ENCODE measurements around the gene CPPED1.

CPPED1 gene

DNA sequence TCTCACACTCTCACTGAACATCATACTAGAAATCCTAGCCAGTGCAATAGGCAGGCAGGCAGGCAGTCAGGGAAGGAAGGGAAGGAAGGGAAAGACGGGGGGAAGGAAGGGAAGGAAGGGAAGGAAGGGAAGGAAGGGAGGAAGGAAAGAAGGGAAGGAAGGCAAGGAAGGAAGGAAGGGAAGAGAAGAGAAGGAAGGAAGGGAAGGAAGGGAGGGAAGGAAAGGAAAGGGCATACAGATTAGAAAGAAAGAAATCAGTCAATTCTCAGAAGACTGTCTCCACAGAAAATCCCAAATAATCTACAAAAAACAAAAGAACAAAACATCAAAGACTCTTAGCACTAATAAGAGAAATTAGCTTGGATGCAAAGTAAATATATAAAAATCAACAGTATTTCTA lies 93.9 kb downstream of the CPPED1 start:
- no peaks in the 10 kb centered on the region for H3K36me3 ChIP-seq (ENCODE audit: control insufficient read depth, low read length)
- no peaks in the 10 kb centered on the region for H3K9me2 ChIP-seq (replicated peaks; ENCODE audit: control insufficient read depth, low read length)
- H3K79me2 ChIP-seq (ENCODE audit: control insufficient read depth, low read length) = no peaks in the 10 kb centered on the region
- H3K27me3 ChIP-seq (ENCODE audit: control insufficient read depth, low read length) = no peaks in the 10 kb centered on the region
- no peak overlapping the region for H3K4me3 ChIP-seq (ENCODE audit: low read length)
- H3K4me2 ChIP-seq (ENCODE audit: low read length) = no peak overlapping the region
- H3K4me1 ChIP-seq (ENCODE audit: control insufficient read depth, low read length) = peaks cover 8% of the 10 kb centered on the region; the same call in 1 of the 2 replicates
- H4K20me1 ChIP-seq (ENCODE audit: control insufficient read depth, insufficient read depth, low read depth, low read length) = no peaks in the 10 kb centered on the region
- no peak overlapping the region for H3K27ac ChIP-seq (ENCODE audit: low read depth, low read length)
- no peaks in the 10 kb centered on the region for H3K9me3 ChIP-seq (ENCODE audit: control insufficient read depth, insufficient read depth, low read length)
- TF ChIP-seq, protein P1, sequence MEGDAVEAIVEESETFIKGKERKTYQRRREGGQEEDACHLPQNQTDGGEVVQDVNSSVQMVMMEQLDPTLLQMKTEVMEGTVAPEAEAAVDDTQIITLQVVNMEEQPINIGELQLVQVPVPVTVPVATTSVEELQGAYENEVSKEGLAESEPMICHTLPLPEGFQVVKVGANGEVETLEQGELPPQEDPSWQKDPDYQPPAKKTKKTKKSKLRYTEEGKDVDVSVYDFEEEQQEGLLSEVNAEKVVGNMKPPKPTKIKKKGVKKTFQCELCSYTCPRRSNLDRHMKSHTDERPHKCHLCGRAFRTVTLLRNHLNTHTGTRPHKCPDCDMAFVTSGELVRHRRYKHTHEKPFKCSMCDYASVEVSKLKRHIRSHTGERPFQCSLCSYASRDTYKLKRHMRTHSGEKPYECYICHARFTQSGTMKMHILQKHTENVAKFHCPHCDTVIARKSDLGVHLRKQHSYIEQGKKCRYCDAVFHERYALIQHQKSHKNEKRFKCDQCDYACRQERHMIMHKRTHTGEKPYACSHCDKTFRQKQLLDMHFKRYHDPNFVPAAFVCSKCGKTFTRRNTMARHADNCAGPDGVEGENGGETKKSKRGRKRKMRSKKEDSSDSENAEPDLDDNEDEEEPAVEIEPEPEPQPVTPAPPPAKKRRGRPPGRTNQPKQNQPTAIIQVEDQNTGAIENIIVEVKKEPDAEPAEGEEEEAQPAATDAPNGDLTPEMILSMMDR (IDR thresholded peaks at IDR 0.05; ENCODE audit: low read depth, low read length, poor library complexity, severe bottlenecking) = no peak
- no peak for TF ChIP-seq EZH2phosphoT487 (IDR thresholded peaks at IDR 0.05; ENCODE audit: borderline replicate concordance, low read length)
- H3F3A ChIP-seq (ENCODE audit: control insufficient read depth, insufficient read depth) = no peaks in the 10 kb centered on the region

DNA sequence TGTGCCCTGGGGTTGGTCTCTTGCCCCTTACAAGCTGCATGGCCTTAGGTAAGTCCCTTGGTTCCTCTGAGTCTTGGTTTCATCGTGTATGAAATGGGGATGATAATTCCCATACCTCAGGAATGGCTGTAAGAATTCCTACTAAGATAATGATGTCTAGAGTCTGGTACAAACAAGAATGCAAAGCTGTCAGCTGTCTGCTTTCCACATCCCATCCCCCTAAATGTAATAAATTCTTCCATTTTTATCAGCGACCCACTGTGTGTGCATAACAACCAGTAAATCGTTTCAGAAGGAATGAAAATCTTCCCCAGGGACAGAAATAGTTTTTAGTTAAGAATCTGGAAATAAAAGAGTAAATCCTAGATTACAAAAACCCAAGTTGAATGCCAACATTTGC lies 95.4 kb downstream of the CPPED1 start:
- Histone ChIP-seq H3K4me2 (ENCODE audit: low read length) (no peak overlapping the region), H3F3A (ENCODE audit: control insufficient read depth, insufficient read depth) (no peaks in the 10 kb centered on the region), H3K4me3 (ENCODE audit: low read length) (no peak overlapping the region), H3K36me3 (ENCODE audit: control insufficient read depth, low read length) (no peaks in the 10 kb centered on the region), H3K9me3 (ENCODE audit: control insufficient read depth, insufficient read depth, low read length) (no peaks in the 10 kb centered on the region), H3K27me3 (ENCODE audit: control insufficient read depth, low read length) (no peaks in the 10 kb centered on the region), H3K4me1 (ENCODE audit: control insufficient read depth, low read length) (peaks cover 8% of the 10 kb centered on the region; the same call in 1 of the 2 replicates), H3K9me2 (replicated peaks; ENCODE audit: control insufficient read depth, low read length) (no peaks in the 10 kb centered on the region), H4K20me1 (ENCODE audit: control insufficient read depth, insufficient read depth, low read depth, low read length) (no peaks in the 10 kb centered on the region), H3K79me2 (ENCODE audit: control insufficient read depth, low read length) (no peaks in the 10 kb centered on the region), H3K27ac (ENCODE audit: low read depth, low read length) (no peak overlapping the region)
- no peak for TF ChIP-seq EZH2phosphoT487 (IDR thresholded peaks at IDR 0.05; ENCODE audit: borderline replicate concordance, low read length)
- TF ChIP-seq, protein P1 (IDR thresholded peaks at IDR 0.05; ENCODE audit: low read depth, low read length, poor library complexity, severe bottlenecking) = no peak

DNA sequence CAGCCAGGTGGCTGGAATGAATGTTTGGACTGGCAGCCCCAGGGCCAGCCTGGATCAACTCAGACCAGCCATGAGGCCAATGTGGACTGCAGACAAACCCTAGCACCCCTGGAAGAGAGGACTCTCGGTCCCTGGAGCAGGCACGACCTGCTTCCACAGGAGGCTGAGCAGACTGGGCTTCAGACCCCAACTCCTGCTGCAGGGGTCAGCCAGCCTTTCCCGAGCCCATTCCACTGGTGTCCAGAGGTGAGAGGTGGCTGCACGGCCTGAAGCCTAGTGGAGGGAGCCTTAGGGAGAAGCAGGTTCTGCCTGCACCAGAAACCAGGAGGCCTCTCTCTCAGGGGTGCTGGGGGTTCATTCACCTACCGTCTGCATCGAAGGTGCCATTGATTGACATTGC lies 97.1 kb downstream of the CPPED1 start:
- H3F3A ChIP-seq (ENCODE audit: control insufficient read depth, insufficient read depth) = no peaks in the 10 kb centered on the region
- H3K27ac ChIP-seq (ENCODE audit: low read depth, low read length) = no peak overlapping the region
- H3K9me2 ChIP-seq (replicated peaks; ENCODE audit: control insufficient read depth, low read length) = no peaks in the 10 kb centered on the region
- H3K4me3 ChIP-seq (ENCODE audit: low read length) = no peak overlapping the region
- TF ChIP-seq, protein P1 (IDR thresholded peaks at IDR 0.05; ENCODE audit: low read depth, low read length, poor library complexity, severe bottlenecking) = no peak
- TF ChIP-seq EZH2phosphoT487 (IDR thresholded peaks at IDR 0.05; ENCODE audit: borderline replicate concordance, low read length) = no peak
- H3K4me1 ChIP-seq (ENCODE audit: control insufficient read depth, low read length) = peaks cover 8% of the 10 kb centered on the region; the same call in 1 of the 2 replicates
- H3K79me2 ChIP-seq (ENCODE audit: control insufficient read depth, low read length) = no peaks in the 10 kb centered on the region
- no peak overlapping the region for H3K4me2 ChIP-seq (ENCODE audit: low read length)
- no peaks in the 10 kb centered on the region for H3K9me3 ChIP-seq (ENCODE audit: control insufficient read depth, insufficient read depth, low read length)
- no peaks in the 10 kb centered on the region for H3K27me3 ChIP-seq (ENCODE audit: control insufficient read depth, low read length)
- H4K20me1 ChIP-seq (ENCODE audit: control insufficient read depth, insufficient read depth, low read depth, low read length) = no peaks in the 10 kb centered on the region
- no peaks in the 10 kb centered on the region for H3K36me3 ChIP-seq (ENCODE audit: control insufficient read depth, low read length)
